GM12878 (cell line): ENCODE measurements around the gene OLIG3. TPM values are rescaled to one million over a fixed set of nuclear protein-coding genes. Genes with fewer than 3 reads are reported as not detected.

Experiments used
- ATAC-seq: fragments of 200-7000 bp; cut with Tn5 transposase; 3 replicates; pipeline ENCODE4 v1.9.1; 2020; ENCODE audit warnings: mild to moderate bottlenecking, moderate library complexity
- BruUV-seq: library from RNA; stranded (reverse); fragments of 400-500 nt; replicated peaks from 2 replicates; lab custom pipeline; 2021; lab: Mats Ljungman, UMichigan
- CTCF ChIA-PET: fragments of 300-600 bp; sonication (Branson Sonifier 250); formaldehyde crosslinking; extraction: SDS; loops from one replicate; lab custom pipeline; 2021; ENCODE audit warnings: inconsistent platforms; lab: Yijun Ruan, JAX
- POLR2A ChIA-PET: fragments of 350-600 bp; formaldehyde crosslinking; extraction: SDS; loops from one replicate; lab custom pipeline; 2021; ENCODE audit warnings: inconsistent platforms; lab: Charles Lee
- RAD21 ChIA-PET: fragments of 300-600 bp; sonication (Branson Sonifier 250); formaldehyde crosslinking; loops from one replicate; lab custom pipeline; 2023; ENCODE audit warnings: antibody characterized with exemption; ENCODE audit not compliant: unreplicated experiment; lab: Charles Lee
- SMC1A ChIA-PET: fragments of 300-600 bp; sonication (Branson Sonifier 250); formaldehyde crosslinking; loops from one replicate; lab custom pipeline; 2023; ENCODE audit not compliant: unreplicated experiment, uncharacterized antibody; lab: Charles Lee
- DNase-seq: peaks from one replicate; pipeline ENCODE4 v3.0.0-alpha.2; 2011; ENCODE audit warnings: low read depth, low spot score
- FAIRE-seq: peaks from 3 replicates; lab custom pipeline; 2011; peaks lifted over from hg19 to GRCh38; lab: Jason Lieb, UNC
- H2AFZ ChIP-seq: 2 replicates; pipeline ENCODE4 v1.6.0; 2011; ENCODE audit warnings: low read depth, low read length, control low read depth; ENCODE audit not compliant: control insufficient read depth
- H3K27ac ChIP-seq: 2 replicates; pipeline ENCODE4 v1.5.1; 2011; ENCODE audit warnings: control low read depth; ENCODE audit not compliant: control insufficient read depth, insufficient read depth
- H3K27me3 ChIP-seq, 2 experiments: replicated peaks in 1 of 2; 2 replicates each; pipeline versions ENCODE4 v1.6.0 to v1.6.1; 2011; ENCODE audit warnings: low read length in 1 of 2; ENCODE audit not compliant: control insufficient read depth in 2 of 2, insufficient read depth in 2 of 2
- H3K36me3 ChIP-seq, 2 experiments: 2 replicates each; pipeline ENCODE4 v1.5.1; 2011; ENCODE audit warnings: low read length in 1 of 2; ENCODE audit not compliant: control insufficient read depth in 2 of 2, insufficient read depth in 2 of 2
- H3K4me1 ChIP-seq: 2 replicates; pipeline ENCODE4 v1.6.1; 2011; ENCODE audit warnings: mild to moderate bottlenecking, low read length, moderate library complexity, mixed read lengths; ENCODE audit not compliant: control insufficient read depth, insufficient read depth
- H3K4me2 ChIP-seq: 2 replicates; pipeline ENCODE4 v1.6.0; 2011; ENCODE audit warnings: control low read depth; ENCODE audit not compliant: control insufficient read depth, insufficient read depth
- H3K4me3 ChIP-seq: fragments of 200-600 bp; sonication (generic); 2 replicates; pipeline ENCODE4 v1.5.1; 2016
- H3K79me2 ChIP-seq: 2 replicates; pipeline ENCODE4 v1.6.0; 2011; ENCODE audit warnings: low read length; ENCODE audit not compliant: control insufficient read depth, insufficient read depth
- H3K9ac ChIP-seq: 2 replicates; pipeline ENCODE4 v1.8.0; 2011; ENCODE audit warnings: low read length, control low read depth, mixed read lengths; ENCODE audit not compliant: control insufficient read depth, insufficient read depth
- H3K9me3 ChIP-seq: replicated peaks from 3 replicates; pipeline ENCODE4 v1.5.1; 2011; ENCODE audit warnings: mild to moderate bottlenecking, low read length; ENCODE audit not compliant: control insufficient read depth, insufficient read depth
- H4K20me1 ChIP-seq: 2 replicates; pipeline ENCODE4 v1.6.0; 2011; ENCODE audit not compliant: control insufficient read depth, insufficient read depth
- BCL3 ChIP-seq: IDR thresholded peaks from 2 replicates; pipeline ENCODE4 v1.6.1; 2011; ENCODE audit warnings: borderline replicate concordance, low read depth, mild to moderate bottlenecking, moderate library complexity, low read length; ENCODE audit not compliant: insufficient read depth, poor library complexity, severe bottlenecking
- BHLHE40 ChIP-seq, 2 experiments: fragments of 450-650 bp in 1 of 2; IDR thresholded peaks; 2 replicates each; pipeline ENCODE4 v1.6.1; 2011 to 2017; ENCODE audit warnings: low read depth in 2 of 2, borderline replicate concordance in 1 of 2, improper control_type of control experiment in 1 of 2, low read length in 1 of 2, mild to moderate bottlenecking in 1 of 2
- CBFB ChIP-seq: IDR thresholded peaks from 2 replicates; pipeline ENCODE4 v1.6.1; 2016; ENCODE audit warnings: antibody characterized with exemption, low read depth
- E2F8 ChIP-seq: fragments of 450-650 bp; IDR thresholded peaks from 2 replicates; pipeline ENCODE4 v1.6.1; 2018; ENCODE audit warnings: mild to moderate bottlenecking, low read depth, moderate library complexity; ENCODE audit not compliant: partially characterized antibody
- MTA2 ChIP-seq: fragments of 450-650 bp; IDR thresholded peaks from 2 replicates; pipeline ENCODE4 v1.6.1; 2016; ENCODE audit warnings: low read depth, mild to moderate bottlenecking, moderate library complexity
- PML ChIP-seq: IDR thresholded peaks from 2 replicates; pipeline ENCODE4 v1.6.1; 2012; ENCODE audit warnings: low read length, inconsistent platforms
- POU2F2 ChIP-seq: IDR thresholded peaks from 3 replicates; pipeline ENCODE4 v1.6.1; 2011; ENCODE audit warnings: low read depth, mild to moderate bottlenecking, low read length, borderline replicate concordance
- RBBP5 ChIP-seq: fragments of 200-600 bp; sonication (generic); conservative IDR thresholded peaks from 2 replicates; pipeline ENCODE4 v1.6.1; 2016
- RUNX3 ChIP-seq: IDR thresholded peaks from 2 replicates; pipeline ENCODE4 v1.6.1; 2012; ENCODE audit warnings: low read length, inconsistent platforms
- TCF3 ChIP-seq: IDR thresholded peaks from 2 replicates; pipeline ENCODE4 v1.6.1; 2012; ENCODE audit warnings: low read depth, mild to moderate bottlenecking, low read length, borderline replicate concordance; ENCODE audit not compliant: insufficient read depth
- ZBTB11 ChIP-seq: fragments of 450-650 bp; formaldehyde crosslinking; IDR thresholded peaks from 2 replicates; pipeline ENCODE4 v1.5.0; 2022; ENCODE audit warnings: mild to moderate bottlenecking, missing genetic modification characterization
- ZNF592 ChIP-seq: fragments of 450-650 bp; IDR thresholded peaks from 2 replicates; pipeline ENCODE4 v1.6.1; 2017; ENCODE audit warnings: mild to moderate bottlenecking, moderate library complexity
- WGBS: methylation state at CpG from one replicate; pipeline ENCODE4 v1.1.6; 2016; ENCODE audit warnings: low lambda C conversion rate; ENCODE audit not compliant: insufficient replicate concordance, insufficient coverage; ENCODE audit errors: missing lambda C conversion rate; 5-methylcytosine and 5-hydroxymethylcytosine counted together
- in situ Hi-C: fragments of 300-500 bp; cut with MboI; formaldehyde crosslinking; loops from 9 replicates; pipeline ENCODE4 v1.14.3; 2018; ENCODE audit warnings: mixed read lengths
- intact Hi-C: fragments of 100-400 bp; cut with micrococcal nuclease; formaldehyde crosslinking; loops from one replicate; pipeline ENCODE4 v1.14.2; 2022; ENCODE audit not compliant: unreplicated experiment
- polyA plus RNA-seq, 11 experiments: library from polyadenylated mRNA; depleted of rRNA in 4 of 11; unstranded in 6 of 11; stranded (reverse) in 5 of 11; fragments of >200 nt; fragmentation: Nextera tagmentation in 4 of 11; fragmentation: Illumina TruSeq in 1 of 11; extraction: Ambion mirVana in 4 of 11; extraction: Trizol in 1 of 11; gene quantifications; 1 replicate in 1 of 11; 2 replicates in 10 of 11; pipeline versions ENCODE4 v1.2.1 to v1.2.3, GENCODE V29; 2011 to 2016; ENCODE audit warnings: inconsistent platforms in 2 of 11, missing spikeins in 2 of 11, low read depth in 1 of 11
- total RNA-seq, 4 experiments: library from RNA; depleted of rRNA in 3 of 4; stranded (reverse); fragments of >200 nt in 3 of 4; fragmentation: Illumina TruSeq in 1 of 4; extraction: Trizol in 1 of 4; gene quantifications; 2 replicates each; pipeline versions ENCODE4 v1.2.1 to v1.2.3, GENCODE V29; 2013 to 2021

The OLIG3 gene
- total and polyA plus RNA-seq, 10 of the 15 experiments (the other 5 are each of a cell fraction or from before 2014, with no cell fraction given), result not detected

GRCh38 chr6:137452333-137452894 lies 41.8 kb downstream of the OLIG3 start:
- H4K20me1 ChIP-seq, result no peaks in the 10 kb centered on the region
- H3K27me3 ChIP-seq, result no peaks in the 10 kb centered on the region
- CTCF ChIA-PET, result interaction anchor here (0.6 kb wide), 1 partner anchor 375 kb away, joined by 3 read pairs; no protein-coding TSS in a partner anchor
- FAIRE-seq (no peak), DNase-seq (no peak), ATAC-seq (no peak)
- H3K36me3 ChIP-seq, result no peaks in the 10 kb centered on the region
- no peaks in the 10 kb centered on the region for H3K4me1 ChIP-seq
- SMC1A ChIA-PET, result interaction anchor here (0.9 kb wide), 1 partner anchor 18 kb away, joined by 3 read pairs; no protein-coding TSS in a partner anchor
- no TSS peak for BruUV-seq
- H3K4me3 ChIP-seq, result no peak overlapping the region
- no peak overlapping the region for H2AFZ ChIP-seq
- in situ Hi-C loops, result no loop called here
- intact Hi-C loops, result no loop called here
- H3K27ac ChIP-seq, result no peak overlapping the region
- RAD21 ChIA-PET, result no interaction called here
- H3K4me2 ChIP-seq, result no peak overlapping the region
- H3K79me2 ChIP-seq, result no peaks in the 10 kb centered on the region
- POLR2A ChIA-PET, result no interaction called here
- no peaks in the 10 kb centered on the region for H3K9me3 ChIP-seq
- 44% methylated on average over 7 of the region's 7 CpGs for WGBS
- no peak overlapping the region for H3K9ac ChIP-seq
- TF ChIP-seq RUNX3 (no peak), ZNF592 (no peak), BHLHE40 (IDR thresholded peaks at IDR 0.05; ENCODE audit: borderline replicate concordance in 1 of 2, low read depth in 2 of 2, low read length in 1 of 2) (no peak), ZBTB11 (CRISPR knock-in tag) (no peak), BCL3 (no peak), CBFB (no peak), PML (no peak), TCF3 (no peak), RBBP5 (no peak), E2F8 (no peak), POU2F2 (no peak), MTA2 (no peak)
